Natural killer cell (primary cell): Measurements from ENCODE around the gene PHEX. TPM values are rescaled to one million over a fixed set of nuclear protein-coding genes. Genes with fewer than 3 reads are reported as not detected.

Source experiments
- ATAC-seq, 3 donors: fragments of 150-1000 bp in 2 of 3; fragments of 200-7000 bp in 1 of 3; cut with Tn5 transposase; 1 replicate in 1 of 3; 2 replicates in 2 of 3; pipeline ENCODE4 v1.10.0; 2021; ENCODE audit warnings: mild to moderate bottlenecking in 2 of 3, moderate library complexity in 2 of 3
- DNase-seq, 2 donors: peaks; one replicate each; pipeline versions ENCODE4 v3.0.0 to v3.0.0-alpha.2; 2013 to 2021; ENCODE audit warnings: mixed read lengths in 1 of 2
- H3K27ac ChIP-seq: one replicate; pipeline ENCODE4 v1.5.1; 2013; ENCODE audit warnings: mild to moderate bottlenecking, low read length
- H3K27me3 ChIP-seq: one replicate; pipeline ENCODE4 v1.6.1; 2013; ENCODE audit warnings: low read length; ENCODE audit not compliant: control insufficient read depth, insufficient read depth
- H3K36me3 ChIP-seq: one replicate; pipeline ENCODE4 v1.6.1; 2013; ENCODE audit warnings: low read length; ENCODE audit not compliant: control insufficient read depth, insufficient read depth
- H3K4me1 ChIP-seq: one replicate; pipeline ENCODE4 v1.6.1; 2013; ENCODE audit warnings: low read length; ENCODE audit not compliant: control insufficient read depth, insufficient read depth
- H3K4me3 ChIP-seq: one replicate; pipeline ENCODE4 v1.5.1; 2013; ENCODE audit warnings: low read length
- H3K9me3 ChIP-seq: one replicate; pipeline ENCODE4 v1.6.1; 2013; ENCODE audit warnings: low read length; ENCODE audit not compliant: control insufficient read depth, insufficient read depth
- H3K27ac Mint-ChIP-seq, 2 donors: one replicate each; pipeline ENCODE4 v1.8.0; 2022; ENCODE audit warnings: mild to moderate bottlenecking in 2 of 2, mixed read lengths in 2 of 2, moderate library complexity in 1 of 2
- H3K27me3 Mint-ChIP-seq, 2 donors: one replicate each; pipeline ENCODE4 v1.8.0; 2022; ENCODE audit warnings: low read depth in 2 of 2, mixed read lengths in 2 of 2
- H3K36me3 Mint-ChIP-seq: one replicate; pipeline ENCODE4 v1.8.0; 2022; ENCODE audit warnings: mixed read lengths
- H3K4me1 Mint-ChIP-seq, 2 donors: one replicate each; pipeline ENCODE4 v1.8.0; 2022; ENCODE audit warnings: mixed read lengths in 2 of 2
- H3K4me3 Mint-ChIP-seq: one replicate; pipeline ENCODE4 v1.8.0; 2022; ENCODE audit warnings: mild to moderate bottlenecking, moderate library complexity, mixed read lengths
- H3K9me3 Mint-ChIP-seq, 2 donors: one replicate each; pipeline ENCODE4 v1.8.0; 2022; ENCODE audit warnings: mixed read lengths in 2 of 2
- CTCF ChIP-seq: fragments of 200-600 bp; IDR thresholded peaks from one replicate; pipeline ENCODE4 v1.8.0; 2022; ENCODE audit warnings: antibody characterized with exemption
- WGBS: methylation state at CpG from one replicate; pipeline ENCODE4 v1.1.7; 2013; ENCODE audit warnings: missing lambda C conversion rate; ENCODE audit not compliant: insufficient coverage; 5-methylcytosine and 5-hydroxymethylcytosine counted together
- intact Hi-C: fragments of 100-400 bp; cut with micrococcal nuclease; formaldehyde crosslinking; loops from one replicate; pipeline ENCODE4 v1.14.2; 2022
- total RNA-seq, 4 donors: library from RNA; stranded (reverse); fragments of 120-200 nt in 1 of 4; gene quantifications; one replicate each; pipeline versions ENCODE4 v1.2.3 to v1.2.4, GENCODE V29; 2013 to 2022

PHEX gene
- total RNA-seq, 3 donors from 2014 or later (not counting 1 experiment from before 2014, with no cell fraction given) = 0.10 to 0.54 (median 0.25) TPM

- Histone ChIP-seq H3K36me3 (no peaks in the 10 kb centered on the region), H3K4me1 (no peaks in the 10 kb centered on the region), H3K27ac (no peak overlapping the region), H3K4me3 (no peak overlapping the region), H3K27me3 (no peaks in the 10 kb centered on the region), H3K9me3 (no peaks in the 10 kb centered on the region)
- Mint-ChIP-seq H3K4me3 (no peak overlapping the region), H3K4me1 (no peaks in the 10 kb centered on the region), H3K27me3 (peaks cover 2 to 25% of the 10 kb centered on the region in 2 donors), H3K27ac (no peak overlapping the region), H3K36me3 (no peaks in the 10 kb centered on the region), H3K9me3 (no peaks in the 10 kb centered on the region)
- intact Hi-C loops = no loop called here
- DNase-seq (no peak), ATAC-seq (no peak)
- 94% methylated on average over 4 of the region's 4 CpGs for WGBS
- TF ChIP-seq CTCF = no peak
Measured at GRCh38 chrX:22141047-22141730, 109.1 kb downstream of the PHEX start.

GRCh38 chrX:22147214-22147613 is 115.1 kb downstream of the PHEX start:
- Histone ChIP-seq H3K9me3 (no peaks in the 10 kb centered on the region), H3K4me1 (no peaks in the 10 kb centered on the region), H3K4me3 (no peak overlapping the region), H3K27me3 (no peaks in the 10 kb centered on the region), H3K27ac (no peak overlapping the region), H3K36me3 (no peaks in the 10 kb centered on the region)
- no peak overlapping the region for H3K4me3 Mint-ChIP-seq
- H3K27ac Mint-ChIP-seq = no peak overlapping the region
- intact Hi-C loops = no loop called here
- no peaks in the 10 kb centered on the region for H3K36me3 Mint-ChIP-seq
- DNase-seq = no peak
- TF ChIP-seq CTCF = no peak
- H3K9me3 Mint-ChIP-seq = no peaks in the 10 kb centered on the region
- no CpG with 5 or more reads among the region's 1 CpG for WGBS
- ATAC-seq = no peak
- H3K27me3 Mint-ChIP-seq = peaks cover 0 to 27% of the 10 kb centered on the region in 2 donors
- H3K4me1 Mint-ChIP-seq = no peaks in the 10 kb centered on the region

GRCh38 chrX:22147942-22148341 is 115.8 kb downstream of the PHEX start:
- no peak overlapping the region for H3K27ac ChIP-seq
- DNase-seq = no peak
- TF ChIP-seq CTCF = no peak
- H3K36me3 ChIP-seq = no peaks in the 10 kb centered on the region
- Mint-ChIP-seq H3K36me3 (no peaks in the 10 kb centered on the region), H3K4me1 (no peaks in the 10 kb centered on the region), H3K4me3 (no peak overlapping the region), H3K27me3 (peaks cover 0 to 22% of the 10 kb centered on the region in 2 donors), H3K9me3 (no peaks in the 10 kb centered on the region), H3K27ac (no peak overlapping the region)
- no peaks in the 10 kb centered on the region for H3K9me3 ChIP-seq
- H3K4me3 ChIP-seq = no peak overlapping the region
- H3K4me1 ChIP-seq = no peaks in the 10 kb centered on the region
- ATAC-seq = no peak
- H3K27me3 ChIP-seq = no peaks in the 10 kb centered on the region
- WGBS = 56% methylated on average over 1 of the region's 3 CpGs
- intact Hi-C loops = no loop called here

- H3K36me3 Mint-ChIP-seq = no peaks in the 10 kb centered on the region
- H3K27ac Mint-ChIP-seq = no peak overlapping the region
- no peak for TF ChIP-seq CTCF
- Histone ChIP-seq H3K4me1 (no peaks in the 10 kb centered on the region), H3K4me3 (no peak overlapping the region), H3K27me3 (no peaks in the 10 kb centered on the region), H3K27ac (no peak overlapping the region), H3K9me3 (no peaks in the 10 kb centered on the region), H3K36me3 (no peaks in the 10 kb centered on the region)
- H3K4me1 Mint-ChIP-seq = no peaks in the 10 kb centered on the region
- DNase-seq = no peak
- intact Hi-C loops = no loop called here
- WGBS = 100% methylated on average over 2 of the region's 2 CpGs
- H3K27me3 Mint-ChIP-seq = peaks cover 0 to 15% of the 10 kb centered on the region in 2 donors
- ATAC-seq = no peak
- no peak overlapping the region for H3K4me3 Mint-ChIP-seq
- H3K9me3 Mint-ChIP-seq = no peaks in the 10 kb centered on the region
Measured at GRCh38 chrX:22148565-22148964, 116.4 kb downstream of the PHEX start.
